GM19025 (cell line): ENCODE measurements around the gene SAPCD2.
A peak's percentile ranks its signal among the peaks of the same experiment; 100 is the strongest.
"Not testable (repeated sequence)": the region's sequence is repeated elsewhere in the genome, so short reads cannot be mapped to it uniquely, and the experiment has no call there.

ENCODE experiments used
- ATAC-seq: cut with Tn5 transposase; IDR thresholded peaks from one replicate; pipeline ENCODE4 v1.9.1; 2021; ENCODE audit warnings: mild to moderate bottlenecking, low read depth, moderate library complexity; ENCODE audit not compliant: unreplicated experiment

SAPCD2 gene

DNA sequence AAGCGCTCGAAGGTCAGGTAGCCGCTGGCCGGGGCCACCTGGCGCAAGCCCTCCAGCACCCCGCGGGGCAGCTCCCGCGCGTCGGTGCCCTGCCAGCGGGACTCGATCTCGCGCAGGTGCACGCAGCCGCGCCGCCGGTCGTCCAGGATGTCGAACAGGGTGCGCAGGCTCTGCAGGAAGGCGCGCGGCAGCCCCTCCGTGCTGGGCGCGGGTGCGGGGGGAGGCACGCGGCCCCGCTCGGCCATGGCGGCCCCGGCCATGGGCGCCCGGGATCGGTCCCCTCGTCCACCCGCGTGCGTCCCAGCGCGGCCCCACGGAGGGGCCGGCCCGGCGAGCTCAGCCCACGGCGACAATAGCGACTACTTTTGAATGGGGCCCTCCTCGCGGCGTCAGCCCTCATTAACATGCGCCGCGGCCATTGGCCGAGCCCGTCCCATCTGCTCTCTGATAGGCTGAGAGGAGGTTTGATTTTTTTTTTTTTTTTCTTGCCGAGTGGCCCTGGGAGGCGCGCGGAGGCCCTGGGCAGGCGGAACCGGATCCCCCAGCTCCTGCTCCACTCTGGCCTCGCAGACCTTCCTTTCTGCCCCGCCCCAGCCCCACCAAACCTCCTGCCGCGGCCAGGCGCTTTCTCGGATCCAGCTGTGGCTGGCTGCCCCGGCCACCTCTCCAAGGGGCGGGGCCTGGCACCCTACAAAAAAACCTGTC lies at the start of gene SAPCD2:
Gene SAPCD2, minus strand, starts transcription at position 357 of the 705 bp plus-strand sequence. Its CDS starts 97 bp downstream, at position 260.
- ATAC-seq = peak; percentile 62

GRCh38 chr9:137118092-137118603 lies 47.8 kb upstream of the SAPCD2 start:
- ATAC-seq = not testable (repeated sequence)

DNA sequence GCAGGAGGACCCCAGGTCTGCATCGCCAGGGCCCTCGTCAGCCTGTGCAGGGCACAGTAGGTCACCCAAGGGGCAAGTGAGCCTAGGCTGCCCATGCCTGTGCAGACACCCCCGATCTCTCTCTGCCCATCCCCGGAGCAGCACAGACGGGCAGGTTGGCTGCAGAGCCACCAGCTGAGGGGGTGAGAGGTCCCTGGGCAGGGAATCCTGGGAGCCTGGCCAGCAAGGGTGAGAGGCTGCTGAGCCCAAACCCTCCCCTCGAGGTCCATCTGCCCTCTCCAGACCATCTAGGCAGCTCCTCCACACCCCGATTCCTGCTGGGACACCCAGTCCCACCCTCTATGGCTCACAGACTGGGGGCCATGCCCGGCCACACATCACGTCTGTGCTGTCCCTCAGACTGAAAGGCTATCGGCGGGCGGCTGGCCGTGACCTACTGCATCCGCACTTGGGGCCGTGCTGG lies 46.9 kb upstream of the SAPCD2 start:
- ATAC-seq = no peak

GRCh38 chr9:137116728-137117127 lies 46.4 kb upstream of the SAPCD2 start:
- no peak for ATAC-seq

DNA sequence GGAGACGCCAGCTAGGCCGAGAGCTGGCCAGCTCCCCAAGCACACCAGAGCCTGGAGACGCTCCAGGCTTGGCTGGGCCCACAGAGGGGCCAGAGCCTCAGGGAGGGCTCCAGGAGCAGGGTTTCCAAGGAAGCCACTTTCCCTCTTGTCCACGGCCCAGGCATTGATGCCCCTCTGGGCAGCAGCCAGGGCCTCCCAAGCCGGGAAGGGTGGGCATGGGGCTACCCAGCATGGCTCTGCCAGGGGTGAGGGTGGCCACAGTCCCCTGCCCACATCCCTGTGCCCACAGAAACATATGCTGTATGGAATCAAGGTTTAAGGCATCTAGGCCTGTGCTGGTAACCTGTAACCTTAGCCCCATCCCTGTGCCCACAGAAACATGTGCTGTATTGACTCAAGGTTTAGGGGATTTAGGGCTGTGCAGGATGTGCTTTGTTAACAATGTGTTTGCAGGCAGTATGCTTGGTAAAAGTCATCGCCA lies 45.7 kb upstream of the SAPCD2 start:
- ATAC-seq = no peak

DNA sequence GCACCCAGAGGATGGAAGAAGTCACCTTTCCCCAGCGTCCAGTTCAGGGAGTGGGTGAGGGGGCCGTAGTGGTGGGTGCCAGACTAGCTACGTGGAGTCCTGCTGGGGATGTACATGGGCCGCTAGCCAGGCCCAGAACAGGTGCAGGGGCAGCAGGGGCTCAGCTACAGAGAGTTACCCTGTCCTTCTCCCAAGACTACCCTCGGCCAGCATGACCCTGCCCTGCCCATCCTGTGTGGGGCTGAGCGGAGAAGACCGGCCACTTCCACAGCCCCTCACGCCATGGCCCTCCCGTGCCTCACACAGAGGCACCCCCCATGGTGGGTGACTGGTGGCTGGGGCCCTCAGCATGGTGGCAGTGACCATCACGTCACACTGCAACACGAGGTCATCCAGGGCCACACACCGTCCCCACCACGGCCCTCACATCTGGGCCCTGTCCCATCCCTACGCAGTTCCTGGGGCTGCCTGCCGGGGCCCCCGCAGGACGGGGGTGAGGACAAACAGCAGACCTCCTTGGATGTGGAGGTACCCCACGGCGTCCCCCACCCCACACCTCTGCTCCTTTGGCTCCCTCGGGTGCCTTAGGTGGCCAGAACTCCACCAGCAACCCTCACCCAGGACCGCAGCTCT lies 45.2 kb upstream of the SAPCD2 start:
- no peak for ATAC-seq

GRCh38 chr9:137114613-137115393 lies 44.4 kb upstream of the SAPCD2 start, which contains the start of gene DPP7:
DPP7 (minus strand) TSS chr9:137114733; CDS start chr9:137114713, 20 bp downstream.
- peak; percentile 69 for ATAC-seq

DNA sequence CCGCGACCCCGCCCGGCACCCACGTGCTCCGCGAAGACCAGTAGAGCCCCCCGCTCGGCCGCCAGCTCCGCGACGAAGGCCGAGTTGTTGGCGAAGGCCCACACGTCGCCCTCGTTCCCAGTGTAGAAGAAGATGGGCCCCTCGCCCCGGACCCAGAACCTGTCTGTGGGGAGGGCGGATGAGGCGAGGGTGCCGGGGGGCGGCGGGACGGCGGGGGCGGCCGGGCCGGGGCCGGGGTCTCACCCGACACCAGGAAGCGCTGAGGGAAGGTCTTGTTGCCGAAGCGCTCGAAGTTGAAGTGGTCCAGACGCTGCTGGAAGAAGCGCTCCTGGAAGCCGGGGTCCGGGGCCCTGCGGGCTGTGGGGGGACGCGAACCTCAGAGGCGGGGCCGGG lies 43.9 kb upstream of the SAPCD2 start:
- no peak for ATAC-seq

DNA sequence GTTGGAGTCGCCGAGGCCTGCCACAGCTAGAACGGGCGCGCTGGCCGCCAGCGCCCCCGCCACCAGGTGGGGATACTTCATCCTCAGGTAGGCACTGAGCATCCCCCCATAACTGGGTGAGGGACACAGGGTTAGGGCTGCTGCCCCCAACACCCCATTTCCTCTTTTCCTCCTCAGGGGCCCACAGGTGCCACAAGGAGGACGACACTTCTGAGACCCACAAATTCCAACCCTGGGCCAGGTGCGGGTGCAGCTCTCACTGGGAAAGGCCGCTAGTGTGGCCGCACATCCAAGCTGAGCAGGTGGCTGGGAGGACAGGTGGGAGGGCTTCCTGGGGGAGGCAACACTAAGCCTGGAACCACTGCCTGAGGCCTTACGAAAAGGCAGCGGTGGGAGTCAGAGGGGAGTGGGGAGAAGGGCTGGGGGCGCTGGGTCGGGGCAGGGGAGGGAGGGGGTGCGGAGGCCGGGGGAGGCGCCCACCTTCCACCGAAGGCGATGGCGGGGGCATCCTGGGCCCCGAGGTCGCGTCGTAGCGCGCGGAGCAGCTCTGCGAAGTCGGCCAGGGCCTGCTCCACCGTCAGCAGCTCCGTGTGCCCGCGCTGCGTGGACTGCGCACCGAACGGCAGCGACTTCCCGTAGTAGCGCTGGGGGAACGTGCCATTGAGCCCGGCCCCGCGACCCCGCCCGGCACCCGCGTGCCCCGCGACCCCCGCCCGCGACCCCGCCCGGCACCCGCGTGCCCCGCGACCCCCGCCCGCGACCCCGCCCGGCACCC lies 43.2 kb upstream of the SAPCD2 start:
- no peak for ATAC-seq

GRCh38 chr9:137112564-137113384 lies 42.4 kb upstream of the SAPCD2 start:
- no peak for ATAC-seq

GRCh38 chr9:137111788-137112563 lies 41.6 kb upstream of the SAPCD2 start:
- no peak for ATAC-seq

DNA sequence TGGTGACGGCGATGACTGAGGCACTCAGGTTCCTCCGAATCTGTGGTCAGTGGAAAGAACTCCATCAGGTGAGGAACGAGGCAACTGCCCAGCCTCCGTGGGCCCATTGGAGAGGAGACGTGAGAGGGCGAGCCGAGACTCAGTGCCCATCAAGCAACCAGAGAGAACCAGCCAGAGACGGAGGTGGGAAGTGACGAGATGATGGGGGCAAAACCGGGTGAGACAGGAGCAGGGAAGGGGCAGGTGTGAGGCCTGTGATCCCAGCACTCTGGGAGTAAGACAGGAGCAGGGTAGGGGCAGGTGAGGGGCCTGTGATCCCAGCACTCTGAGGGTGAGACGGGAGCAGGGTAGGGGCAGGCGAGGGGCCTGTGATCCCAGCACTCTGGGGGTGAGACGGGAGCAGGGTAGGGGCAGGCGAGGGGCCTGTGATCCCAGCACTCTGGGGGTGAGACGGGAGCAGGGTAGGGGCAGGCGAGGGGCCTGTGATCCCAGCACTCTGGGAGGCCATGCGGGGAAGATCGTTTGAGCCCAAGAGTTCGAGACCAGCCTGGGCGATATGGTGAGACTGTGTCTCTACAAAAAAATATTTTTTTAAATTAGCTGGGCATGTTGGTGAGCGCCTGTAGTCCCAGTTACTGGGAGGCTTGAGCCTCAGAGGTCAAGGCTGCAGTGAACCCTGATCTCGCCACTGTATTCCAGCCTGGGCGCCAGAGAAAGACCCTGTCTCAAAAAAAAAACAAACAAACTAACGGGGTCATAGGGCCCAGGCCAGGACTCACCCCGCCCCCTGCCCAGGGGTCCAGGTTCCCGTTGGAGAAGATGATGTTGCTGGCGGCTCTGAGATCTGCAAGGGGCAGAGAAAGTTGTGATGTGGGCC lies 40.8 kb upstream of the SAPCD2 start:
- no peak for ATAC-seq

GRCh38 chr9:137110147-137110910 lies 40.0 kb upstream of the SAPCD2 start:
- no peak for ATAC-seq

- no peak for ATAC-seq
Observed at GRCh38 chr9:137109250-137110146, 39.1 kb upstream of the SAPCD2 start.

DNA sequence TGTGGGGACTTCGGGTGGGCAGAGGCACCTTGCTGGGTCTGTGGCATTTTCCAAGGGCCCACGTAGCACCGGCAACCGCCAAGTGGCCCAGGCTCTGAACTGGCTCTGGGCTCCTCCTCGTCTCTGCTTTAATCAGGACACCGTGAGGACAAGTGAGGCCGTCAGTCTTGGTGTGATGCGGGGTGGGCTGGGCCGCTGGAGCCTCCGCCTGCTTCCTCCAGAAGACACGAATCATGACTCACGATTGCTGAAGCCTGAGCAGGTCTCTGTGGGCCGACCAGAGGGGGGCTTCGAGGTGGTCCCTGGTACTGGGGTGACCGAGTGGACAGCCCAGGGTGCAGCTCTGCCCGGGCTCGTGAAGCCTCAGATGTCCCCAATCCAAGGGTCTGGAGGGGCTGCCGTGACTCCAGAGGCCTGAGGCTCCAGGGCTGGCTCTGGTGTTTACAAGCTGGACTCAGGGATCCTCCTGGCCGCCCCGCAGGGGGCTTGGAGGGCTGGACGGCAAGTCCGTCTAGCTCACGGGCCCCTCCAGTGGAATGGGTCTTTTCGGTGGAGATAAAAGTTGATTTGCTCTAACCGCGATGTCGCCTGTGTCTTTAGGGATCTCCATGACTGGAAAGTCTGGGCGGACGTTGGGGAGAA lies 38.4 kb upstream of the SAPCD2 start:
- no peak for ATAC-seq
